Stimulated activated CD4-positive, alpha-beta T cell treated with anti-CD3 and anti-CD28 coated beads, Interleukin-15, amount 100 ng/mL, for 48 hours (primary cell): ENCODE measurements around the gene TGFB1I1.

ENCODE experiments used
- DNase-seq, 2 donors: peaks; one replicate each; pipeline ENCODE4 v3.0.0-alpha.2; 2020; ENCODE audit warnings: low read depth in 2 of 2

The TGFB1I1 gene

GRCh38 chr16:31452631-31453106 is 19.3 kb upstream of the TGFB1I1 start:
- no peak for DNase-seq

DNA sequence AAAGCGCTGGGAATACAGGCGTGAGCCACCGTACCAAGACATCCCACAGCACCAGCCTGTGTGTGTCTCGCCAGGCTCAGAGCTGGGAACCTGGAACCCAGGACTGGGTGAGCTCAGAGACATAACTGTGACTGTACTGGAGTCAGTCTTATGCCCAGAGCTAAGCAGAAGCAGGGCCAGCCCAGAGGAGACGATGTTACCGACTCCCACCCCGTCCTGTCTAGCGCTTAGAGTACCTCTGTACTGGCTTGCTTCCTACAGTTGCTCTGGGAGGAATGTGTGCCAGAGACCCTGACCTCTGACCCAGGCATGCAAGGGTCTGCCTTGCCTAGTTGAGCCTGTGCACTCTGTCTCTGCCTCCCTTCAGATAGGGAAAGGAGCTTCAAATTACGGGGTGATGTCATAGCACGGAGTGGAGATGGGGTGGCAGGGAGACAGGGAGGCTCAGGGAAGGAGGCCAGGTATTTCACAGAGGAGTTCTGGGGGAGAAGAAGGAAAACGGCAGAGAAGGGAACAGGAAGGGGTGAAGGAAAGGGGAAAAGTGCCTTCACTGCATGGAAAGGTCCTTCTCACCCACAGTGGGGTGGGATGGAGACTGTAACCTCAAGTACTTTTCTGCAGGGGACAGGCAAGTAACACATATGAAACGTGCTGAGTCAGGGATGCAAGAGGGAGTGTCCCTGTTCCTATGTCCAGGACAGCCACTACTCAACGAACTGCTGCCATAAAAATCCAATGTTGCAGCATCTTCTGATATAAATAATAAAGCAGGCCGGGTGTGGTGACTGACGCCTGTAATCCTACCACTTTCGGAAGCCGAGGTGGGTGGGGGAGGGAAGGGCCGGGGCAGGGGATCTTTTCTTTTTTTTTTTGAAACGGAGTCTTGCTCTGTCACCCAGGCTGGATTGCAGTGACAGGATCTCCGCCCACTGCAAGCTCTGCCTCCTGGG is 18.4 kb upstream of the TGFB1I1 start:
- no peak for DNase-seq

GRCh38 chr16:31455601-31456314 is 16.2 kb upstream of the TGFB1I1 start:
- no peak for DNase-seq

- no peak for DNase-seq
Observed at GRCh38 chr16:31456988-31457360, 15.0 kb upstream of the TGFB1I1 start.

DNA sequence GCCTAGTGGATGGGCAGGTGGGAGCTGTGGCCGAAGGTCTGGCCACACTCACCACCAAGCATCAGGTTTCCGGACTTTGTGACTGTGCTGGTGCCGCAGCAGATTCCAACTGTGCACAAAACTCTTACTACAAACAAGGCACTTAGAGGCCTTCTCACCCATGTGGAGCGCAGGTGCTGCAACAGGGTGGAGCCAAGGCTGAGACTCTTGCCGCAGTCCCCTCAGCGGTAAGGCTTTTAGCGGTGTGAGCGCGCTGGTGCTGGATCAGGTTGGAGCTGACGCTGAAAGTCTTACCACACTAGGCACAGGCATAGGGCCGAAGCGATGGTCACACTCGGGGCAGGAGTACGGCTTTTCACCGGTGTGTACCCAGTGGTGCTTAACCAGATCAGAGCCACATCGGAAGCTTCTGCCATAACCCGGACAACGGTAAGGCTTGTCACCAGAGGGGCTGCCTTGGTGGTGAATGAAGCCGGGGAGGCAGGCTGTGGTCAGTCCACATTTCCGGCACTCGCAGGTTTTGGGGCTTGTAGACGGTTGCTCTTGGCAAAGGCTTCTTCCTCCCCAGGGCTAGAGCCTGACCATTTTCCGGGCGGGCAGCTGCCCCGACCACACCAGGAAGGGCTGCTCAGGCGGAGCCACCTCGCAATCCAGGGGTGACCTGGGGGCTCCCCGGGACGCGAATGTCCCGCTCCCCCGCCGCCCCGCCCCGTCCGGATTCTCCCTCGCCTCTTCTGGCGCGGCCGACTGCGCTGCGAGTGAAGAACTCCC is 13.7 kb upstream of the TGFB1I1 start:
- DNase-seq: peak; percentile 26 to 48

DNA sequence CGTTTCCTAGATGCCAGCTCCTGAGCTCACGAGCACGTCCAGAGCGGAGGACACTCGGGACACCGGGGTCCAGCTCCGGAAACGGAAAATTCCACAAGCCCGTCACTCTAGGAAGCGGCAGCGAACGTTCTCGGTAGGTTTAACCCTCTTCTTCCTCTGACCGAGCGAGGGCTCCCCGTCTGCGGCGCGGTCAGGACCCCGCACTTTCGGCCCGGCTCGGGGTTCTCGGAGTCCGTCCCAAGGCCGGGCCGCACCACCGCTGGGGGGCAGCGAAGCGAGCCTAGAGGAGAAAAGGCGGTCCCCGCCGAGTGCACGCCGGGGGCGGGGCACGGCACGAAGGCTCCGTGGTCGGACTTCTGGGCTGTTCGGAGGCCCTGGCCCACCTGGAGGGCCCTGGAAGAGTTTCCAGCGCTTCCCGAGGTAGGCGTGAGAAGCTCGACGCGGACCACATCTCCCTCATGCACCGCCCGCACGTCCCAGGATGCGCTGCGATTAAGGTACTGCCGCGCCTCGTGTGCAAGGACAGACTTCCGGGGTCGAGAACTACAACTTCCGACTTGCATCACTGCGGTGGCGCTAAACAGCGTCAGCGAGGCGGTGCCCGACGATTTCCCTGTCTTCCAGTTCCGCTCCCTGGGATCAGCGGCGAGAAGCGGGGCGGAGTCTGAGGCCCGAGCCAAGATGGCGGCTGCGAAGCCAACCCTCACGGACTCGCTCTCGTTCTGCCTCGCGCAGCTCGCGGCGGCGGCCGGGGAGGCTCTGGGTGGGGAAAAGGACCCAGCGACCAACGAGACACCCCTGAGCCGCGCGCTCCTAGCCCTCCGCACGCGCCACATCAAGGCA is 12.9 kb upstream of the TGFB1I1 start, which contains the start of gene ARMC5:
TSS of gene ARMC5 (plus strand) at position 658 of the 843 bp plus-strand sequence. CDS start at position 682, 24 bp downstream.
- DNase-seq: peak; percentile 93 to 98

DNA sequence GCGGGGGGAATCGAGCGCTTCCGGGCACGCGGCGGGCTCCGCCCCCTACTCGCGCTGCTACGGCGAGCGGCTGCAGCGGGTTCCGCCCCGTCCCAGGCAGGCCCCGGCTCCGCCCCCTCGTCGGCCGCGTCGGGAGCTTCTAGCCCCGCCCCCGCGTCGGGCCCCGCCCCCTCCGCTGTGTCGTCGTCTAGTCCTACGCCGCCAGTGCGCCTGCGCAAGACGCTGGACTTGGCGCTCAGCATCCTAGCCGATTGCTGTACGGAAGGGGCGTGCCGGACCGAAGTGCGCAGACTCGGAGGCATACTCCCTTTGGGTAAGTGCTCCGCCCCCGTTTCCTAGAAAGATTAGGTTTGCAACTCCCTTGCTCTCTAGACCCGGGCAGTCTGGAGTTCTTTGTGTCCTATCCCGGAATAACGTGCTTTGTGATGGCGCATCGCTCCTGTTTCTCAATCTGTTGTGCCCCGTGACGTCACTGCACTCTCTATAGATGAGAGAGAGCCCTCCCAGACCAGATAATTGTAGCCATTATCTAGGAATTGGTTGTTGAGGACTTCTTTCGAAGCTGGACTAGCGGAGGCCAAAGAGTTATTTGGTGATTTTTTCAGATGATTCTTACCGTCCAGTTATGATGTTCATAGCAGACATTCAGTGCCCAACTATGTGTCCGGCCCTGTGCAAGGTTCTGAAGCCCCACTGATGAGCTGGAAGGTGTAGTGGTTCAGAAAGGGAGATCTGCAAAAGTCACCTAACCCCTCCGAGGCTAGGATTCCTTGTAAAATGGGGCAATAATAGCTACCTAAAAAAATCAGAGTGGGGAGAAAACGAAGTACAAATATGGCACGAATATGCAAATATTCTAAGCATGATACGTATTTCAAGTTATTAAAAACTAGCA is 12.0 kb upstream of the TGFB1I1 start:
- peak; percentile 100 for DNase-seq

DNA sequence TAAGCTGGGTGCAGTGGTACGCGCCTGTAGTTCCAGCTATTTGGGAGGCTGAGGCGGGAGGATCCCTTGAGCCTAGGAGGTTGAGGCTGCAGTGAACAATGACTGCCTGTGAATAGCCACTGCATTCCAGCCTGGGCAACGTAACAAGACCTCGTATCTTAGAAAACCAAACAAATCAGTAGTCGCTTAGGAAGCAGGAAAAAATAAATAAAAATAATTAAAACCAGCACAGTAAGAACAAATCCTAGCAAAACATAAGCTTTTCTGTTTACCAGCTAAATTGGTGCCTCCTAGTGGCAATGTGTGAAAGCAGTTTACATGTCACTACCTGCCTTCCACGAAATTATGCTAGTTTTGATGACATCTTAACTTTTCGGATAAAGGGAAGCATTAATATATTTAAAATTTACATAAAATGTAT is 11.4 kb upstream of the TGFB1I1 start:
- DNase-seq: no peak

DNA sequence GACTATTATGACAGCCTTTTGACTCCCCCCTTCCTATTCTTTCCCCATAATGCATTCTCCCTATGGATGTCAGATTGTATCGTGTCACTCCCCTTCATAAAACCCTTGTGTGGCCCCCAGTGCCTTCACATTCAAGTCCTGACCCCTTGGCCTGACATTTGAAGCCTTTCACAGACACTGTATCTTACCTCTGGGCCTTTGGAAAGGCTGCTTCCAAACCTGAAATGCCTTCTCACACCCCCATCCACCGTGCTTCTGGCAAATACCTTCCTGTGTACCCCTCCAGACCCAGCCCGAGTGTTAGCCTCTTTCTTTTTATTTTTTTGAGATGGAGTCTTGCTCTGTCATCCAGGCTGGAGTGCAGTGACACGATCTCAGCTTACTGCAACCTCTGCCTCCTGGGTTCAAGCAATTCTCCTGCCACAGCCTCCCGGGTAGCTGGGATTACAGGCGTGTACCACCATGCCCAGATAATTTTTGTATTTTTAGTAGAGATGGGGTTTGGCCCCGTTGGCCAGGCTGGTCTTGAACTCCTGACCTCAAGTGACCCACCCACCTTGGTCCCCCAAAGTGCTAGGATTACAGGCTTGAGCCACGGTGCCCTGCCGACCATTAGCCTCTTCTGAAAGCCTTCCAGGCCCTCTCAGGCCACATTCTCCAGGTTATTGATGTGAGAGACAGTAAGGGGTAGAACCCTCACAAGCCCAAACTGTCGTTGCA is 10.6 kb upstream of the TGFB1I1 start:
- DNase-seq: no peak

DNA sequence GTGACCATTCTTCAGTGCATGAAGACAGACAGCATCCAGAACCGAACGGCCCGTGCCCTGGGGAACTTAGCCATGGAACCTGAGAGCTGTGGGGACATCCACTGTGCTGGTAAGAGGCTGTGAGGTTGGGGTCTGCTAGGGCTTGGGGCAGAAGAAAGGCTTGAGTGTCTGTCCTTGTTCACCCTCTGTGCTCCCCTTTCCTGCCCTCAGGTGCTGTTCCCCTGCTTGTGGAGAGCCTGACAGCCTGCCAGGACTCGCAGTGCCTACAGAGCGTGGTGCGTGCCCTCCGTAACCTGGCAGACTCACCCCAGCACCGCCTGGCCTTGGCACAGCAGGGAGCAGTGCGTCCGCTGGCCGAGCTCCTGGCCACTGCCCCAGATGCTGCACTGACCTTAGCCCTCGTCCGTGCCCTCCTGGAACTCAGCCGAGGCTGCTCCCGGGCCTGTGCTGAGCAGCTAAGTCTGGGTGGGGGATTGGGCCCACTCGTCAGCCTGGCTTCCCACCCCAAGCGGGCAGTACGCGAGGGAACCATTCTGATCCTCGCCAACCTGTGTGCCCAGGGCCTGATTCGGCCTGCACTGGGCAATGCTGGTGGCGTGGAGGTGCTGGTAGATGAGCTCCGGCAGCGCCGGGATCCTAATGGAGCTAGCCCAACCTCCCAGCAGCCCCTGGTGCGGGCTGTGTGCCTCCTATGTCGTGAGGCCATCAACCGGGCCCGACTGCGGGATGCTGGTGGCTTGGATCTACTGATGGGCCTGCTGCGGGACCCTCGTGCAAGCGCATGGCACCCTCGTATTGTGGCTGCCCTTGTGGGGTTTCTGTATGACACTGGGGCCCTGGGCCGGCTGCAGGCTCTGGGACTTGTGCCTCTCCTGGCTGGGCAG is 9.8 kb upstream of the TGFB1I1 start:
- DNase-seq: no peak

DNA sequence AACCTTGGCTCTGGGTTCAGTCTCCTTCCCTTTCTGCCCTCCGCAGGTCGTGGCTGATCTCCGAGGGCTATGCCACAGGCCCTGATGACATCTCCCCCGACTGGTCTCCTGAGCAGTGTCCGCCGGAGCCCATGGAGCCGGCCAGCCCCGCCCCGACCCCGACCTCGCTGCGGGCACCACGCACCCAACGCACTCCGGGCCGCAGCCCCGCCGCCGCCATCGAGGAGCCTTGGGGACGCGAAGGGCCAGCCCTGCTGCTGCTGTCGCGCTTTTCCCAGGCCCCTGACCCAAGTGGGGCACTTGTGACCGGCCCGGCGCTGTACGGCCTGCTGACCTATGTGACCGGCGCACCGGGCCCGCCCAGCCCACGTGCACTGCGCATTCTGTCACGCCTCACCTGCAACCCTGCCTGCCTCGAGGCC is 7.6 kb upstream of the TGFB1I1 start:
- DNase-seq: no peak

GRCh38 chr16:31464781-31465260 is 7.1 kb upstream of the TGFB1I1 start:
- no peak for DNase-seq

DNA sequence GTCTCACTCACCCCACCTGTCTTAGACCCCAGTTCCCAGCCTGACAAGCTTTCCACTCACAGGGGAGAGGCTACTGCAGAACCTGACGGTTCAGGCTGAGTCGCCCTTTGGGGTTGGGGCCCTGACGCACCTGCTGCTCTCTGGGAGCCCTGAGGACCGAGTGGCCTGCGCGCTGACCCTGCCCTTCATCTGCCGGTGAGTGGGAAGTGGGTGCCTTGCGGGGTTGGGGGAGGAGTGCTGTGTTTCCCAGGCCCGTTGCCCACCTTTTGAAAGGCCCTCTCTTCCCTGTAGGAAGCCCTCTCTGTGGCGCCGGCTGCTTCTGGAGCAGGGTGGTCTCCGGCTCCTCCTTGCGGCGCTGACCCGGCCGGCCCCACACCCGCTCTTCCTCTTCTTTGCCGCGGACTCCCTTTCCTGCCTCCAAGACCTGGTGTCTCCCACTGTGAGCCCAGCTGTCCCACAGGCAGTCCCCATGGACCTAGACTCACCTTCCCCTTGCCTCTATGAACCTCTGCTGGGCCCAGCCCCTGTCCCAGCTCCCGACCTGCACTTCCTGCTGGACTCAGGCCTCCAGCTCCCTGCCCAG is 6.1 kb upstream of the TGFB1I1 start:
- no peak for DNase-seq

DNA sequence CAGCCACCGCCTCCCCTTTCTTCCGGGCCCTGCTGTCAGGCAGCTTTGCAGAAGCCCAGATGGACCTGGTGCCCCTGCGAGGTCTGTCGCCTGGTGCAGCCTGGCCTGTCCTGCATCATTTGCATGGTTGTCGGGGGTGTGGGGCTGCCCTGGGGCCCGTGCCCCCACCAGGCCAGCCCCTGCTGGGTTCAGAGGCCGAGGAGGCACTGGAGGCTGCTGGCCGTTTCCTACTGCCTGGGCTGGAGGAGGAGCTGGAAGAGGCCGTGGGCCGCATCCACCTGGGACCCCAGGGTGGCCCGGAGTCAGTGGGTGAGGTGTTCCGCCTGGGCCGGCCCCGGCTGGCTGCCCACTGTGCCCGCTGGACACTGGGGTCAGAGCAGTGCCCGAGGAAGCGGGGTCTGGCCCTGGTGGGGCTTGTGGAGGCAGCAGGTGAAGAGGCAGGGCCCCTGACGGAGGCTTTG is 5.5 kb upstream of the TGFB1I1 start:
- no peak for DNase-seq

DNA sequence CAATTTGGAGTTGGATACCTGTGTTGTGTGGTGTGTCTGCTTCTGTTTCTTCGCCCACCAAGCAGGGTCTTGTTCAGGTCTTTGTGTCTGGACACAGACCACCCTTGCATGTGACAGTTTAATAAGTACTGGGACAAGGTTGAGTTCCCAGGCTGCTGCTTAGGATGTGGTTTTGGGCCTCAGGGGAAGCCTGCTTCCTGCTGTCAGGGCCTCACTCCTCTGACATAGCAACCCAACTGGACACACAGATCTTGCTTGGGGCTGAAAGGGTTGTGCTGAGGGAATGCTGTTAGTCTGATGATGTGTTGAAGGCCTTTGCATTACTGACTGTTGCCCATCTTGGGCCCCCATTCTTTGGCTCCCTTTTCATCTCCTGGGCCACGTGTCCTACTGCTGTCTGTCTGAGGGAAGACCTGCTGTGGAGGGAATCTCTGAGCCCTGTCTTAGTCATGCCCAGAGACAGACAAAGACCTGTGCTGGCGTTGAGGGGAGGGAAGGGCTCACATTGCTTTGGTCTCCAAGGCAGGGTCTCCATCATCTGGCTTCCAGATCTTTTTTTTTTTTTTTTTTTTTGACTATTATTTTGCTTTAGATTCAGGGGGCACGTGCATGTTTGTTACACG is 4.7 kb upstream of the TGFB1I1 start:
- no peak for DNase-seq

DNA sequence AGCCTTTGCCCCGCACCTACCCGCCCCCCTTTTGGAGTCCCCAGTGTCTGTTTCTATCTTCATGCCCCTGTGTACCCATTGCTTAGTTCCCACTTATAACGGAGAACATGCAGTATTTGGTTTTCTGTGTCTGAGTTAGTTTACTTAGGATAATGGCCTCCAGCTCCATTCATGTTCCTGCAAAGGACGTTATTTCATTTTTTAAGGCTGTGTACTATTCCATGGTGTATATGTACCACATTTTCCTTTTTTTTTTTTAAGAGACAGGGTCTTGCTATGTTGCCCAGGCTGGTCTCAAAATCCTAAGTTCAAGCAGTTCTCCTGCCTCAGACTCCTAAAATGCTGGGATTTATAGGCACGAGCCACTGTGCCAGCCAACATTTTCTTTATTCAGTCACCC is 4.1 kb upstream of the TGFB1I1 start:
- DNase-seq: no peak

DNA sequence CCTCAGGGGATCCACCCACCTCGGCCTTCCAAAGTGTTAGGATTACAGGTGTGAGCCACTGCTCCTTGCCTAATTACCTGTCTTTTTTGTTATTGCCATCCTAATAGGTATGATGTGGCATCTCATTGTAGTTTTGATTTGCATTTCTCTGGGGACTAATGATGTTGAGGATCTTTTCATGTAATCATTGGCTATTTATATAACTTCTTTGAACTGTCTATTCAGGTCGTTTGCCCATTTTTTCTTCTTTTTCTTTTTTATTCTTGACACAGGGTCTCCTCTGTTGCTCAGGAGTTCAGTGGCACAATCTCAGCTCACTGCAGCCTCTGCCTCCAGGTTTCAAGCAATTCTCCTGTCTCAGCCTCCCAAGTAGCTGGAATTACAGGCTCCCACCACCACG is 1.3 kb upstream of the TGFB1I1 start:
- DNase-seq: no peak
